HepG2 (cell line): ENCODE results near the gene DNASE1. TPM values are rescaled to one million over a fixed set of nuclear protein-coding genes. Genes with fewer than 3 reads are reported as not detected.
A peak's percentile ranks its signal among the peaks of the same experiment; 100 is the strongest.

Experiments used
- CHD4 ChIP-seq: fragments of 200-600 bp; sonication (generic); IDR thresholded peaks from 2 replicates; pipeline ENCODE4 v1.7.0; 2017; ENCODE audit warnings: mild to moderate bottlenecking, low read length, borderline replicate concordance
- CREM ChIP-seq, 2 experiments: sonication (generic) in 1 of 2; formaldehyde crosslinking in 1 of 2; IDR thresholded peaks; 2 replicates each; pipeline versions ENCODE4 v1.4.0 to v1.6.1; 2016 to 2020; ENCODE audit warnings: antibody characterized with exemption in 1 of 2, mild to moderate bottlenecking in 1 of 2, missing genetic modification reagents in 1 of 2
- FIP1L1 ChIP-seq: fragments of 200-400 bp; formaldehyde crosslinking; IDR thresholded peaks from 2 replicates; pipeline ENCODE4 v1.6.1; 2018; ENCODE audit warnings: low read depth, mild to moderate bottlenecking, low read length, moderate library complexity, borderline replicate concordance; ENCODE audit not compliant: insufficient read depth
- GLI4 ChIP-seq: sonication (generic); formaldehyde crosslinking; IDR thresholded peaks from 2 replicates; pipeline ENCODE4 v1.5.1; 2020; ENCODE audit warnings: missing genetic modification reagents, mild to moderate bottlenecking, moderate library complexity, borderline replicate concordance
- HMG20B ChIP-seq: conservative IDR thresholded peaks from 2 replicates; pipeline ENCODE4 v1.6.1; 2016; ENCODE audit warnings: missing genetic modification reagents, missing compliant biosample characterization
- HNRNPK ChIP-seq: fragments of 200-400 bp; formaldehyde crosslinking; IDR thresholded peaks from 2 replicates; pipeline ENCODE4 v1.6.1; 2018; ENCODE audit warnings: low read length, low read depth, moderate library complexity, mild to moderate bottlenecking; ENCODE audit not compliant: poor library complexity, severe bottlenecking
- JDP2 ChIP-seq: sonication (generic); formaldehyde crosslinking; IDR thresholded peaks from 2 replicates; pipeline ENCODE4 v1.8.1; 2022; ENCODE audit warnings: missing genetic modification reagents, borderline replicate concordance
- MAFG ChIP-seq: sonication (generic); formaldehyde crosslinking; IDR thresholded peaks from 2 replicates; pipeline ENCODE4 v1.5.1; 2020; ENCODE audit warnings: mild to moderate bottlenecking, missing genetic modification reagents
- NONO ChIP-seq, 2 experiments: fragments of 450-650 bp in 1 of 2; sonication (generic) in 1 of 2; formaldehyde crosslinking in 1 of 2; IDR thresholded peaks in 1 of 2; conservative IDR thresholded peaks in 1 of 2; 2 replicates each; pipeline versions ENCODE4 v1.6.1 to v1.8.0; 2017 to 2022; ENCODE audit warnings: mild to moderate bottlenecking in 1 of 2, missing genetic modification reagents in 1 of 2, moderate library complexity in 1 of 2
- NRL ChIP-seq: sonication (generic); formaldehyde crosslinking; IDR thresholded peaks from 2 replicates; pipeline ENCODE4 v1.5.0; 2020; ENCODE audit warnings: missing genetic modification reagents, mild to moderate bottlenecking, moderate library complexity, borderline replicate concordance
- PLRG1 ChIP-seq: fragments of 450-650 bp; conservative IDR thresholded peaks from 2 replicates; pipeline ENCODE4 v1.6.1; 2016
- RFX1 ChIP-seq: fragments of 450-650 bp; IDR thresholded peaks from 2 replicates; pipeline ENCODE4 v1.6.1; 2017
- SMYD3 ChIP-seq: sonication (generic); formaldehyde crosslinking; IDR thresholded peaks from 2 replicates; pipeline ENCODE4 v1.8.1; 2023; ENCODE audit warnings: mild to moderate bottlenecking, missing genetic modification reagents
- TEAD2 ChIP-seq: sonication (generic); formaldehyde crosslinking; IDR thresholded peaks from 2 replicates; pipeline ENCODE4 v1.9.0; 2021; ENCODE audit warnings: missing genetic modification reagents
- THYN1 ChIP-seq: sonication (generic); formaldehyde crosslinking; IDR thresholded peaks from 2 replicates; pipeline ENCODE4 v1.8.1; 2023; ENCODE audit warnings: low read depth, mild to moderate bottlenecking, moderate library complexity, missing genetic modification reagents, borderline replicate concordance
- ZNF124 ChIP-seq: sonication (generic); formaldehyde crosslinking; IDR thresholded peaks from 2 replicates; pipeline ENCODE4 v1.4.0; 2020; ENCODE audit warnings: missing genetic modification reagents
- ZNF251 ChIP-seq: sonication (generic); formaldehyde crosslinking; IDR thresholded peaks from 2 replicates; pipeline ENCODE4 v1.9.0; 2021; ENCODE audit warnings: mild to moderate bottlenecking, missing genetic modification reagents
- ZNF543 ChIP-seq: sonication (generic); formaldehyde crosslinking; IDR thresholded peaks from 2 replicates; pipeline ENCODE4 v1.4.0; 2020; ENCODE audit warnings: mild to moderate bottlenecking, missing genetic modification reagents
- ZNF552 ChIP-seq: sonication (generic); formaldehyde crosslinking; IDR thresholded peaks from 2 replicates; pipeline ENCODE4 v1.9.0; 2022; ENCODE audit warnings: missing genetic modification reagents, mild to moderate bottlenecking, borderline replicate concordance
- ZNF570 ChIP-seq: sonication (generic); formaldehyde crosslinking; IDR thresholded peaks from 2 replicates; pipeline ENCODE4 v1.4.0; 2020; ENCODE audit warnings: mild to moderate bottlenecking, missing genetic modification reagents, borderline replicate concordance
- polyA plus RNA-seq, 8 experiments: library from polyadenylated mRNA; depleted of rRNA in 3 of 8; stranded (reverse) in 7 of 8; unstranded in 1 of 8; fragments of >200 nt; fragmentation: Illumina TruSeq in 4 of 8; extraction: Trizol in 4 of 8; gene quantifications; 2 replicates each; pipeline versions ENCODE4 v1.2.1 to v1.2.3, GENCODE V29; 2011 to 2016; ENCODE audit warnings: low read depth in 4 of 8, missing spikeins in 1 of 8, mixed read lengths in 1 of 8; ENCODE audit not compliant: insufficient read depth in 1 of 8
- total RNA-seq, 5 experiments: library from RNA; depleted of rRNA; stranded (reverse); fragments of >200 nt; fragmentation: Illumina TruSeq; extraction: Trizol; gene quantifications; 2 replicates each; pipeline ENCODE4 v1.2.3, GENCODE V29; 2016; ENCODE audit warnings: low read depth in 1 of 5
- TF ChIP-seq, protein P1 (sequence below): sonication (generic); formaldehyde crosslinking; IDR thresholded peaks from 2 replicates; pipeline ENCODE4 v1.8.0; 2022; ENCODE audit warnings: mild to moderate bottlenecking, missing genetic modification reagents, borderline replicate concordance
- TF ChIP-seq, protein P2 (sequence below): sonication (generic); formaldehyde crosslinking; IDR thresholded peaks from 2 replicates; pipeline ENCODE4 v1.4.0; 2020; ENCODE audit warnings: mild to moderate bottlenecking, low read depth, missing genetic modification reagents
- TF ChIP-seq, protein P3 (sequence below): sonication (generic); formaldehyde crosslinking; IDR thresholded peaks from 2 replicates; pipeline ENCODE4 v1.5.0; 2020; ENCODE audit warnings: missing genetic modification reagents
- TF ChIP-seq, protein P4 (sequence below): IDR thresholded peaks from 2 replicates; pipeline ENCODE4 v1.6.1; 2016

The DNASE1 gene
- total and polyA plus RNA-seq, 2 of the 13 experiments (the other 11 are each of a cell fraction or from before 2014, with no cell fraction given), result 7.1 to 11.1 TPM

DNA sequence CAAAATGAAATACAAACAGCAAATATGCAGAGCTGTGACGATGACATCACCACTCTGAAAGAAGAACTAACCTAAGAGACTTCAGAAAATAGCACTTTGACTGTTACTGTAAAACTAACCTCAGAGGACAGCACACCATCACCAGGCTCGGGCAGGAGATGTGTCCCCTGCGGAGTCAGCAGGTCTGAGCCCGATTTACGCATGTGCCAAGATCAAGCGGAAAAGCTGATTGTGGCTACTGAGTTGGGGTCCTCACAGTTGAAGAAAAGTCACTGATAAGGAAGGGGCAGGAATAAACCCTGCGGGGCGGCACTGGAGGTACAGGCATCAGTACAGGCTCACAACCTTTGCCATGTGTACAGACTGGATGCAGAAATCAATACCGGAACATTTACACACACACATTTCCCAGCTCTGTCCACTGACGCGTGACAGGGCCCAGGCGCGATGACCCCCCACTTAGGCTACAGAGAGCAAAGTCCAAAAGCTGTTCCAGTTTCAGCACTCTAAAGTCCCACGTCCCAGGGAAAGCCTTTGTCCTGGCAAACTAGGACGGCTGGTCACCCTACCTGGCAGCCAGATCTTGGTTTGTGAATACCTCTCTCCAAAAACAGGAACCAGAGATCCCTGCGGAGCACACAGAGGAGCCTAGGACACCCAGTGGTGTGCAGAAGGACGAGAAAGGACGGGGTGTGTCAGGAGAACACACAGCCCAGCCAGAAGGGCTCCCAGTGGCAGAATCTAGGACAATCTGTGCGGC is 41.3 kb downstream of the DNASE1 start (continued):
- TF ChIP-seq, protein P1, sequence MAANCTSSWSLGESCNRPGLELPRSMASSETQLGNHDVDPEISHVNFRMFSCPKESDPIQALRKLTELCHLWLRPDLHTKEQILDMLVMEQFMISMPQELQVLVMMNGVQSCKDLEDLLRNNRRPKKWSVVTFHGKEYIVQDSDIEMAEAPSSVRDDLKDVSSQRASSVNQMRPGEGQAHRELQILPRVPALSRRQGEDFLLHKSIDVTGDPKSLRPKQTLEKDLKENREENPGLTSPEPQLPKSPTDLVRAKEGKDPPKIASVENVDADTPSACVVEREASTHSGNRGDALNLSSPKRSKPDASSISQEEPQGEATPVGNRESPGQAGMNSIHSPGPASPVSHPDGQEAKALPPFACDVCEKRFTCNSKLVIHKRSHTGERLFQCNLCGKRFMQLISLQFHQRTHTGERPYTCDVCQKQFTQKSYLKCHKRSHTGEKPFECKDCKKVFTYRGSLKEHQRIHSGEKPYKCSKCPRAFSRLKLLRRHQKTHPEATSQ (CRISPR knock-in tag), result 0 out of 2 replicates have a peak, but pooled peaks have one; percentile 51
- TF ChIP-seq, protein P2, sequence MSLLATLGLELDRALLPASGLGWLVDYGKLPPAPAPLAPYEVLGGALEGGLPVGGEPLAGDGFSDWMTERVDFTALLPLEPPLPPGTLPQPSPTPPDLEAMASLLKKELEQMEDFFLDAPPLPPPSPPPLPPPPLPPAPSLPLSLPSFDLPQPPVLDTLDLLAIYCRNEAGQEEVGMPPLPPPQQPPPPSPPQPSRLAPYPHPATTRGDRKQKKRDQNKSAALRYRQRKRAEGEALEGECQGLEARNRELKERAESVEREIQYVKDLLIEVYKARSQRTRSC (CRISPR knock-in tag), result no peak; the same call in 1 of the 2 replicates
- TF ChIP-seq RFX1, result no peak
- no peak for TF ChIP-seq TEAD2
- TF ChIP-seq ZNF552 (CRISPR knock-in tag), result peak; percentile 74; the same call in 1 of the 2 replicates
- no peak for TF ChIP-seq CHD4
- TF ChIP-seq CREM (IDR thresholded peaks at IDR 0.05), result peak; percentile 86
- TF ChIP-seq CREM (CRISPR knock-in tag; IDR thresholded peaks at IDR 0.05), result no peak
- TF ChIP-seq, protein P3, sequence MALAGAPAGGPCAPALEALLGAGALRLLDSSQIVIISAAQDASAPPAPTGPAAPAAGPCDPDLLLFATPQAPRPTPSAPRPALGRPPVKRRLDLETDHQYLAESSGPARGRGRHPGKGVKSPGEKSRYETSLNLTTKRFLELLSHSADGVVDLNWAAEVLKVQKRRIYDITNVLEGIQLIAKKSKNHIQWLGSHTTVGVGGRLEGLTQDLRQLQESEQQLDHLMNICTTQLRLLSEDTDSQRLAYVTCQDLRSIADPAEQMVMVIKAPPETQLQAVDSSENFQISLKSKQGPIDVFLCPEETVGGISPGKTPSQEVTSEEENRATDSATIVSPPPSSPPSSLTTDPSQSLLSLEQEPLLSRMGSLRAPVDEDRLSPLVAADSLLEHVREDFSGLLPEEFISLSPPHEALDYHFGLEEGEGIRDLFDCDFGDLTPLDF (CRISPR knock-in tag), result peak; percentile 45; the same call in 1 of the 2 replicates
- no peak for TF ChIP-seq FIP1L1
- TF ChIP-seq SMYD3 (CRISPR knock-in tag), result peak; percentile 95
- no peak for TF ChIP-seq PLRG1
- peak; percentile 93; the same call in 1 of the 2 replicates for TF ChIP-seq ZNF124 (CRISPR knock-in tag)
- no peak; the same call in none of the 2 replicates for TF ChIP-seq GLI4
- TF ChIP-seq ZNF570 (CRISPR knock-in tag), result no peak
- peak; percentile 88 for TF ChIP-seq ZNF543 (CRISPR knock-in tag)
- no peak for TF ChIP-seq ZNF251 (CRISPR knock-in tag)
- TF ChIP-seq JDP2, result no peak; the same call in 1 of the 2 replicates
- peak; percentile 35; the same call in 1 of the 2 replicates for TF ChIP-seq NRL
- TF ChIP-seq, protein P4, sequence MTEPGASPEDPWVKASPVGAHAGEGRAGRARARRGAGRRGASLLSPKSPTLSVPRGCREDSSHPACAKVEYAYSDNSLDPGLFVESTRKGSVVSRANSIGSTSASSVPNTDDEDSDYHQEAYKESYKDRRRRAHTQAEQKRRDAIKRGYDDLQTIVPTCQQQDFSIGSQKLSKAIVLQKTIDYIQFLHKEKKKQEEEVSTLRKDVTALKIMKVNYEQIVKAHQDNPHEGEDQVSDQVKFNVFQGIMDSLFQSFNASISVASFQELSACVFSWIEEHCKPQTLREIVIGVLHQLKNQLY (CRISPR knock-in tag), result peak; percentile 96
- no peak for TF ChIP-seq NONO (IDR thresholded peaks at IDR 0.05)
- peak; percentile 98 for TF ChIP-seq NONO (CRISPR knock-in tag; conservative IDR thresholded peaks at IDR 0.05)
- TF ChIP-seq THYN1 (CRISPR knock-in tag), result no peak
- TF ChIP-seq MAFG (CRISPR knock-in tag), result no peak
- no peak for TF ChIP-seq HNRNPK
- no peak for TF ChIP-seq HMG20B
